Parathyroid adenoma (tissue), 2 donors: ENCODE data around the gene CISD3.

ENCODE experiments used
- H2AFZ ChIP-seq: fragments of 300-600 bp; sonication (generic); one replicate; pipeline ENCODE4 v1.7.0; 2017; ENCODE audit warnings: antibody characterized with exemption, mild to moderate bottlenecking
- H3K27ac ChIP-seq: fragments of 300-600 bp; sonication (generic); one replicate; pipeline ENCODE4 v1.7.0; 2017
- H3K27me3 ChIP-seq: fragments of 300-600 bp; sonication (generic); one replicate; pipeline ENCODE4 v1.7.0; 2017; ENCODE audit warnings: low read length; ENCODE audit not compliant: control insufficient read depth, insufficient read depth
- H3K36me3 ChIP-seq: fragments of 300-600 bp; sonication (generic); one replicate; pipeline ENCODE4 v1.7.0; 2017; ENCODE audit warnings: low read length; ENCODE audit not compliant: control insufficient read depth, insufficient read depth
- H3K4me1 ChIP-seq: fragments of 300-600 bp; sonication (generic); one replicate; pipeline ENCODE4 v1.7.0; 2017; ENCODE audit warnings: control low read depth
- H3K4me2 ChIP-seq: fragments of 300-600 bp; sonication (generic); one replicate; pipeline ENCODE4 v1.7.0; 2017; ENCODE audit warnings: low read length
- H3K4me3 ChIP-seq: fragments of 300-600 bp; sonication (generic); one replicate; pipeline ENCODE4 v1.7.0; 2017; ENCODE audit warnings: low read depth, low read length
- H3K79me2 ChIP-seq: fragments of 300-600 bp; sonication (generic); one replicate; pipeline ENCODE4 v1.7.0; 2017; ENCODE audit warnings: control low read depth
- H3K9ac ChIP-seq: fragments of 300-600 bp; sonication (generic); one replicate; pipeline ENCODE4 v1.7.0; 2017; ENCODE audit warnings: mild to moderate bottlenecking
- H3K9me3 ChIP-seq: fragments of 300-600 bp; sonication (generic); one replicate; pipeline ENCODE4 v1.7.0; 2017; ENCODE audit warnings: low read length; ENCODE audit not compliant: control insufficient read depth
- CTCF ChIP-seq: fragments of 300-600 bp; sonication (generic); IDR thresholded peaks from one replicate; pipeline ENCODE4 v1.7.0; 2017; ENCODE audit warnings: antibody characterized with exemption, mild to moderate bottlenecking
- donor health status: primary hyperparathyroidism.

The CISD3 gene

GRCh38 chr17:38701504-38702165 lies 28.5 kb upstream of the CISD3 start:
- Histone ChIP-seq H3K4me3 (peak overlapping the region; percentile 84), H3K27me3 (no peaks in the 10 kb centered on the region), H3K79me2 (no peaks in the 10 kb centered on the region), H3K4me1 (peaks cover 27% of the 10 kb centered on the region), H3K4me2 (peak overlapping the region; percentile 90), H3K9me3 (no peaks in the 10 kb centered on the region), H3K9ac (peak overlapping the region; percentile 2), H3K36me3 (no peaks in the 10 kb centered on the region), H3K27ac (peak overlapping the region; percentile 95), H2AFZ (peak overlapping the region; percentile 82)
- TF ChIP-seq CTCF, result no peak

- Histone ChIP-seq H3K4me2 (peak overlapping the region; percentile 94), H3K79me2 (no peaks in the 10 kb centered on the region), H3K36me3 (no peaks in the 10 kb centered on the region), H3K27ac (peak overlapping the region; percentile 95), H3K9me3 (no peaks in the 10 kb centered on the region), H2AFZ (peak overlapping the region; percentile 89), H3K27me3 (no peaks in the 10 kb centered on the region), H3K4me3 (peak overlapping the region; percentile 84), H3K9ac (peak overlapping the region; percentile 2), H3K4me1 (peaks cover 24% of the 10 kb centered on the region)
- no peak for TF ChIP-seq CTCF
Observed at GRCh38 chr17:38702166-38702915, 27.8 kb upstream of the CISD3 start.

GRCh38 chr17:38702916-38703741 lies 27.0 kb upstream of the CISD3 start:
- Histone ChIP-seq H3K27ac (peak overlapping the region; percentile 95), H3K4me3 (peak overlapping the region; percentile 84), H3K36me3 (no peaks in the 10 kb centered on the region), H3K4me1 (peaks cover 23% of the 10 kb centered on the region), H3K9me3 (no peaks in the 10 kb centered on the region), H2AFZ (peak overlapping the region; percentile 89), H3K79me2 (no peaks in the 10 kb centered on the region), H3K27me3 (no peaks in the 10 kb centered on the region), H3K4me2 (peak overlapping the region; percentile 94), H3K9ac (no peak overlapping the region)
- TF ChIP-seq CTCF, result no peak

GRCh38 chr17:38703742-38704605 lies 26.2 kb upstream of the CISD3 start:
- Histone ChIP-seq H3K27ac (peak overlapping the region; percentile 95), H3K9me3 (no peaks in the 10 kb centered on the region), H3K9ac (peak overlapping the region; percentile 33), H3K4me2 (peak overlapping the region; percentile 94), H2AFZ (peak overlapping the region; percentile 89), H3K27me3 (no peaks in the 10 kb centered on the region), H3K79me2 (no peaks in the 10 kb centered on the region), H3K4me1 (peaks cover 23% of the 10 kb centered on the region), H3K36me3 (no peaks in the 10 kb centered on the region), H3K4me3 (peak overlapping the region; percentile 84)
- no peak for TF ChIP-seq CTCF
